A549 (cell line): Measurements from ENCODE around the gene HACD1. TPM values are rescaled to one million over a fixed set of nuclear protein-coding genes. Genes with fewer than 3 reads are reported as not detected.
A peak's percentile ranks its signal among the peaks of the same experiment; 100 is the strongest.

Experiments used
- ATAC-seq, 2 experiments: fragments of 200-7000 bp in 1 of 2; fragments of >200 bp in 1 of 2; cut with Nextera tagmentation in 1 of 2; cut with Tn5 transposase in 1 of 2; 3 replicates each; pipeline versions ENCODE4 v1.8.0 to v1.9.1; 2018 to 2020; ENCODE audit warnings: mild to moderate bottlenecking in 1 of 2, moderate library complexity in 1 of 2
- CTCF ChIA-PET: fragments of 300-600 bp; sonication (Branson Sonifier 250); formaldehyde crosslinking; extraction: SDS; loops from one replicate; lab custom pipeline; 2021; ENCODE audit warnings: antibody characterized with exemption, inconsistent platforms; lab: Yijun Ruan, JAX
- POLR2A ChIA-PET: fragments of 350-600 bp; formaldehyde crosslinking; extraction: SDS; loops from one replicate; lab custom pipeline; 2021; ENCODE audit warnings: antibody characterized with exemption, inconsistent platforms; lab: Yijun Ruan, JAX
- DNase-seq, 2 experiments: peaks; one replicate each; pipeline versions ENCODE4 v3.0.0 to v3.0.0-alpha.2; 2011 to 2016; ENCODE audit warnings: low read depth in 1 of 2, low spot score in 1 of 2
- FAIRE-seq: peaks from 2 replicates; lab custom pipeline; 2011; peaks lifted over from hg19 to GRCh38; lab: Jason Lieb, UNC
- H3K27ac ChIP-seq, 2 experiments: fragments of >200 bp; sonication (Bioruptor Twin); formaldehyde crosslinking; 3 replicates each; pipeline ENCODE4 v1.5.1; 2016 to 2017
- H3K4me1 ChIP-seq: fragments of >200 bp; sonication (Bioruptor Twin); formaldehyde crosslinking; 3 replicates; pipeline ENCODE4 v1.6.1; 2016
- H3K4me2 ChIP-seq: fragments of >200 bp; sonication (Bioruptor Twin); formaldehyde crosslinking; 3 replicates; pipeline ENCODE4 v1.6.1; 2016
- H3K4me3 ChIP-seq: fragments of >200 bp; sonication (Bioruptor Twin); formaldehyde crosslinking; 3 replicates; pipeline ENCODE4 v1.5.1; 2016
- H3K9me3 ChIP-seq: fragments of >200 bp; sonication (Bioruptor Twin); formaldehyde crosslinking; 3 replicates; pipeline ENCODE4 v1.6.1; 2016
- BCL3 ChIP-seq: fragments of >200 bp; sonication (Bioruptor Twin); formaldehyde crosslinking; IDR thresholded peaks from 3 replicates; pipeline ENCODE4 v1.6.1; 2016
- CBX2 ChIP-seq: fragments of 200-600 bp; sonication (generic); IDR thresholded peaks from 2 replicates; pipeline ENCODE4 v1.6.1; 2016; ENCODE audit warnings: low read depth, mild to moderate bottlenecking, borderline replicate concordance
- CEBPB ChIP-seq, 2 experiments: fragments of >200 bp in 1 of 2; sonication (Bioruptor Twin) in 1 of 2; formaldehyde crosslinking in 1 of 2; IDR thresholded peaks; 2 replicates each; pipeline ENCODE4 v1.6.1; 2012 to 2016
- CTCF ChIP-seq: fragments of >200 bp; sonication (Bioruptor Twin); formaldehyde crosslinking; IDR thresholded peaks from 3 replicates; pipeline ENCODE4 v1.5.1; 2016
- EHMT2 ChIP-seq: fragments of 200-600 bp; sonication (generic); IDR thresholded peaks from 2 replicates; pipeline ENCODE4 v1.6.1; 2016; ENCODE audit warnings: antibody characterized with exemption, low read depth, mild to moderate bottlenecking, moderate library complexity
- FOSB ChIP-seq: fragments of 250-450 bp; sonication (Bioruptor Pico); IDR thresholded peaks from 2 replicates; pipeline ENCODE4 v1.5.0; 2020; ENCODE audit warnings: mild to moderate bottlenecking, moderate library complexity
- FOSL2 ChIP-seq, 2 experiments: fragments of 450-650 bp in 1 of 2; fragments of >200 bp in 1 of 2; sonication (Bioruptor Twin) in 1 of 2; formaldehyde crosslinking; IDR thresholded peaks; 2 replicates each; pipeline versions ENCODE4 v1.5.0 to v1.6.1; 2016 to 2020; ENCODE audit warnings: mild to moderate bottlenecking in 1 of 2, moderate library complexity in 1 of 2
- HOXB5 ChIP-seq: fragments of 250-450 bp; sonication (Bioruptor Pico); IDR thresholded peaks from 2 replicates; pipeline ENCODE4 v1.5.0; 2020; ENCODE audit warnings: mild to moderate bottlenecking, moderate library complexity
- JUN ChIP-seq, 2 experiments: fragments of >200 bp; sonication (Bioruptor Twin); formaldehyde crosslinking; IDR thresholded peaks; 2 replicates in 1 of 2; 3 replicates in 1 of 2; pipeline ENCODE4 v1.6.1; 2016 to 2017
- JUNB ChIP-seq: fragments of >200 bp; sonication (Bioruptor Twin); formaldehyde crosslinking; IDR thresholded peaks from 2 replicates; pipeline ENCODE4 v1.6.1; 2016
- MAX ChIP-seq: IDR thresholded peaks from 2 replicates; pipeline ENCODE4 v1.6.1; 2012
- MYC ChIP-seq: IDR thresholded peaks from 2 replicates; pipeline ENCODE4 v1.6.1; 2012; ENCODE audit warnings: mild to moderate bottlenecking, inconsistent platforms, low read length, improper control_type of control experiment, borderline replicate concordance
- PBX3 ChIP-seq: IDR thresholded peaks from 2 replicates; pipeline ENCODE4 v1.6.1; 2012
- PHF8 ChIP-seq: fragments of 200-600 bp; sonication (generic); IDR thresholded peaks from 2 replicates; pipeline ENCODE4 v1.6.1; 2016; ENCODE audit warnings: low read depth, mild to moderate bottlenecking, antibody characterized with exemption, moderate library complexity, borderline replicate concordance
- POLR2A ChIP-seq: IDR thresholded peaks from 2 replicates; pipeline ENCODE4 v1.6.1; 2012; ENCODE audit warnings: mild to moderate bottlenecking, low read length
- POLR2AphosphoS2 ChIP-seq: conservative IDR thresholded peaks from 2 replicates; pipeline ENCODE4 v1.6.1; 2012; ENCODE audit warnings: low read length, improper control_type of control experiment, inconsistent platforms
- RAD21 ChIP-seq, 2 experiments: fragments of >200 bp in 1 of 2; sonication (Bioruptor Twin) in 1 of 2; formaldehyde crosslinking in 1 of 2; IDR thresholded peaks in 1 of 2; conservative IDR thresholded peaks in 1 of 2; 2 replicates in 1 of 2; 3 replicates in 1 of 2; pipeline ENCODE4 v1.6.1; 2012 to 2018; ENCODE audit warnings: inconsistent platforms in 1 of 2
- RARB ChIP-seq: fragments of 250-450 bp; sonication (Bioruptor Pico); IDR thresholded peaks from 2 replicates; pipeline ENCODE4 v1.8.0; 2021; ENCODE audit warnings: mild to moderate bottlenecking, moderate library complexity
- SMC3 ChIP-seq: fragments of >200 bp; sonication (Bioruptor Twin); formaldehyde crosslinking; IDR thresholded peaks from 3 replicates; pipeline ENCODE4 v1.6.1; 2018; ENCODE audit warnings: inconsistent platforms
- ZFP36 ChIP-seq: fragments of 450-650 bp; IDR thresholded peaks from 2 replicates; pipeline ENCODE4 v1.6.1; 2014; ENCODE audit warnings: borderline replicate concordance; ENCODE audit not compliant: partially characterized antibody
- ZSCAN20 ChIP-seq: fragments of 250-450 bp; sonication (Bioruptor Pico); IDR thresholded peaks from 2 replicates; pipeline ENCODE4 v1.8.0; 2022; ENCODE audit warnings: mild to moderate bottlenecking, moderate library complexity
- WGBS: methylation state at CpG from one replicate; pipeline ENCODE4 v1.1.6; 2017; ENCODE audit errors: missing lambda C conversion rate; 5-methylcytosine and 5-hydroxymethylcytosine counted together
- polyA minus RNA-seq: library from RNA; depleted of rRNA, polyadenylated mRNA; stranded (reverse); fragments of >200 nt; gene quantifications from 2 replicates; pipeline ENCODE4 v1.2.3, GENCODE V29; 2011; rRNA and poly(A)+ RNA removed
- polyA plus RNA-seq, 4 experiments: library from polyadenylated mRNA; depleted of rRNA in 3 of 4; stranded (reverse); fragments of >200 nt; fragmentation: RNase III in 1 of 4; extraction: RNeasy Plus Mini Kit Qiagen cat#74134 plus additional on column Dnase treatment in 1 of 4; gene quantifications; 2 replicates in 3 of 4; 3 replicates in 1 of 4; pipeline ENCODE4 v1.2.3, GENCODE V29; 2011 to 2017
- TF ChIP-seq, protein P1 (sequence below): fragments of >200 bp; sonication (Bioruptor Twin); formaldehyde crosslinking; IDR thresholded peaks from 2 replicates; pipeline ENCODE4 v1.6.1; 2016

The HACD1 gene, protein sequence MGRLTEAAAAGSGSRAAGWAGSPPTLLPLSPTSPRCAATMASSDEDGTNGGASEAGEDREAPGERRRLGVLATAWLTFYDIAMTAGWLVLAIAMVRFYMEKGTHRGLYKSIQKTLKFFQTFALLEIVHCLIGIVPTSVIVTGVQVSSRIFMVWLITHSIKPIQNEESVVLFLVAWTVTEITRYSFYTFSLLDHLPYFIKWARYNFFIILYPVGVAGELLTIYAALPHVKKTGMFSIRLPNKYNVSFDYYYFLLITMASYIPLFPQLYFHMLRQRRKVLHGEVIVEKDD
- polyA plus RNA-seq (2011; rRNA removed) (74.1 and 92.1 TPM in 2 replicates), polyA plus RNA-seq (2017; fragmentation: RNase III; extraction: RNeasy Plus Mini Kit Qiagen cat#74134 plus additional on column Dnase treatment) (44.9 to 49.1 TPM (median 48.6 TPM) in 3 replicates), polyA minus RNA-seq (19.4 and 20.1 TPM in 2 replicates)
- 25.8 and 29.8 TPM in 2 replicates for polyA plus RNA-seq (2012; cell fraction: cytosol; rRNA removed)
- 16.4 and 30.2 TPM in 2 replicates for polyA plus RNA-seq (2012; cell fraction: nucleus; rRNA removed)

DNA sequence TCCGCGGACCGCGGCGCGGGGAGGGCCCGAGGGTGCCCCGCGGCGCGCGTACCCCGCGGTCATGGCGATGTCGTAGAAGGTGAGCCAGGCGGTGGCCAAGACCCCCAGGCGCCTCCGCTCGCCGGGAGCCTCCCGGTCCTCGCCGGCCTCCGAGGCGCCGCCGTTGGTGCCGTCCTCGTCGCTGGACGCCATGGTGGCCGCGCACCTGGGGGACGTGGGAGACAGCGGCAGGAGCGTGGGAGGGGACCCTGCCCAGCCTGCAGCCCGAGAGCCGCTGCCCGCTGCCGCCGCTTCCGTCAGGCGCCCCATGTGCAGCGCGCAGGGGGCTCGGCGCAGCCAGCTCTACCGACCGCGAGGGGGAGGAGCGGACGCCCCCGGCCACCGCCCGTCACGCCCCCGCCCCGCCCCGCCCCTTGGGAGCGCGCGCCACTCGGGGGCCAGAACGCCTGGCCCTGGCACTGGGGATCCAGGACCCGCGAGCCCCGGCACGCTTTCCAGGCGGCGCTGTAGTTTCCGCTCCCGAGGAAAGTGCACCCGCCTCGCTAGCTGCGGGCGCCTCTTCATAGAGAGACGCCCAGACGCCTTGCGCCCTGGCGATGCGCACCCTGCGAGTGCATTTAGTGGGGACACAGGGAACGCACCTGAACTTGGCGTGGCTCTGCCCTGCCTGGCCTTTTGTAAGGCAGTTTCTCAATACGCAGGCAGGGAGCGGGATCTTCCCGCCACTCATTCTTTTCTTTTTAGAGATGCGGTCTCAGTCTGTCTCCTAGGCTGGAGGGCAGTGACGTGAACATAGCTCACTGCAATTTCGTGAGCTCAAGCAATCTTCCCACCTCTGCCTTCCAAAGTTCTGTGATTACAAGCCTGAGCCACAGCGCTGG is at the start of gene HACD1:
HACD1 (minus strand) TSS at position 344 of the 881 bp plus-strand sequence; CDS start at position 309, 35 bp downstream.
- peak within 1 kb of the TSS; percentile 92 to 98 for H3K27ac ChIP-seq
- TF ChIP-seq CTCF: peak; percentile 47
- no peak for TF ChIP-seq POLR2AphosphoS2
- TF ChIP-seq ZSCAN20 (CRISPR knock-in tag): no peak
- TF ChIP-seq JUN (IDR thresholded peaks at IDR 0.05): peak in 1 of 2 experiments; percentile 82; a peak in 3 of 5 replicates
- TF ChIP-seq POLR2A: peak; percentile 77
- peak; percentile 2 to 51; a peak in 3 of 5 replicates for TF ChIP-seq RAD21 (conservative IDR thresholded peaks at IDR 0.05 in 1 of 2, IDR thresholded peaks at IDR 0.05 in 1 of 2)
- TF ChIP-seq BCL3: 0 out of 3 replicates have a peak, but pooled peaks have one; percentile 40
- peak in 1 of 2 experiments; percentile 4; a peak in 1 of 4 replicates for TF ChIP-seq CEBPB (IDR thresholded peaks at IDR 0.05)
- TF ChIP-seq HOXB5 (CRISPR knock-in tag): no peak
- no peak for TF ChIP-seq FOSB
- TF ChIP-seq SMC3: peak; percentile 58; the same call in 2 of the 3 replicates
- 0 out of 2 replicates have a peak, but pooled peaks have one; percentile 24 for TF ChIP-seq PHF8
- TF ChIP-seq PBX3: no peak
- TF ChIP-seq CBX2: no peak
- TF ChIP-seq MAX: peak; percentile 77
- peak; percentile 68; the same call in 1 of the 2 replicates for TF ChIP-seq MYC
- FAIRE-seq: no peak
- ChIA-PET CTCF (interaction anchor here (0.6 to 2.6 kb wide), 14 partner anchors 8 to 204 kb away, joined by 3 to 13 read pairs (median 4); partner anchors contain the start of gene STAM), POLR2A (interaction anchor here (0.5 to 2.6 kb wide), 9 partner anchors 9 to 1042 kb away, joined by 3 to 53 read pairs (median 3); partner anchors contain the start of gene STAM)
- WGBS: 1% methylated on average over 29 of the region's 92 CpGs
- peak within 1 kb of the TSS; percentile 79 for H3K4me3 ChIP-seq
- H3K4me2 ChIP-seq: peak within 1 kb of the TSS; percentile 91
- peaks cover 7% of the 10 kb centered on the region; the same call in 1 of the 3 replicates for H3K4me1 ChIP-seq
- DNase-seq: peak; percentile 82 to 88
- ATAC-seq: peak; percentile 94 to 97
- H3K9me3 ChIP-seq: no peaks in the 10 kb centered on the region

- H3K27ac ChIP-seq: peak overlapping the region; percentile 31 to 71; a peak in 4 of 6 replicates
- no peaks in the 10 kb centered on the region for H3K9me3 ChIP-seq
- peaks cover 37% of the 10 kb centered on the region for H3K4me1 ChIP-seq
- TF ChIP-seq CEBPB (IDR thresholded peaks at IDR 0.05): peak; percentile 76; a peak in 3 of 4 replicates
- TF ChIP-seq RARB: no peak
- no peak for TF ChIP-seq ZFP36
- no peak for TF ChIP-seq EHMT2
- TF ChIP-seq FOSL2 (IDR thresholded peaks at IDR 0.05): 0 out of 2 replicates have a peak, but pooled peaks have one; percentile 30
- TF ChIP-seq FOSL2 (CRISPR knock-in tag; IDR thresholded peaks at IDR 0.05): peak; percentile 87
- TF ChIP-seq, protein P1, sequence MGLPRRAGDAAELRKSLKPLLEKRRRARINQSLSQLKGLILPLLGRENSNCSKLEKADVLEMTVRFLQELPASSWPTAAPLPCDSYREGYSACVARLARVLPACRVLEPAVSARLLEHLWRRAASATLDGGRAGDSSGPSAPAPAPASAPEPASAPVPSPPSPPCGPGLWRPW: peak; percentile 35; the same call in 1 of the 2 replicates
- no peak for TF ChIP-seq POLR2A
- TF ChIP-seq JUNB: peak; percentile 58; the same call in 1 of the 2 replicates
- POLR2A ChIA-PET: no interaction called here
- DNase-seq (peak in 1 of 2 experiments; percentile 61), FAIRE-seq (no peak), ATAC-seq (peak; percentile 55 to 56; a peak in 3 of 6 replicates)
- CTCF ChIA-PET: interaction anchor here (1.5 kb wide), 1 partner anchor 16 kb away, joined by 4 read pairs; no protein-coding TSS in a partner anchor
- peak overlapping the region; percentile 70 for H3K4me2 ChIP-seq
- no peak overlapping the region; the same call in 2 of the 3 replicates for H3K4me3 ChIP-seq
- 19% methylated on average over 4 of the region's 4 CpGs for WGBS
Measured at GRCh38 chr10:17665747-17666146, 48.6 kb upstream of the HACD1 start.
